GM12878 (cell line): Measurements from ENCODE around the gene MAML2. TPM values are rescaled to one million over a fixed set of nuclear protein-coding genes. Genes with fewer than 3 reads are reported as not detected.

ENCODE experiments used
- CHD2 ChIP-seq: IDR thresholded peaks from 2 replicates; pipeline ENCODE4 v1.6.1; 2011; ENCODE audit warnings: low read depth, low read length, improper control_type of control experiment, borderline replicate concordance
- FOS ChIP-seq: IDR thresholded peaks from 3 replicates; pipeline ENCODE4 v1.6.1; 2011; ENCODE audit warnings: borderline replicate concordance; ENCODE audit not compliant: insufficient read length; ENCODE audit errors: extremely low read depth
- HDGF ChIP-seq: fragments of 450-650 bp; IDR thresholded peaks from 2 replicates; pipeline ENCODE4 v1.6.1; 2016; ENCODE audit warnings: antibody characterized with exemption
- IRF5 ChIP-seq: fragments of 450-650 bp; IDR thresholded peaks from 2 replicates; pipeline ENCODE4 v1.6.1; 2017; ENCODE audit warnings: borderline replicate concordance
- MXI1 ChIP-seq: fragments of 150-350 bp; IDR thresholded peaks from 2 replicates; pipeline ENCODE4 v1.6.1; 2011; ENCODE audit warnings: low read depth, mild to moderate bottlenecking, inconsistent platforms, low read length, improper control_type of control experiment
- NFXL1 ChIP-seq: fragments of 450-650 bp; IDR thresholded peaks from 2 replicates; pipeline ENCODE4 v1.6.1; 2017; ENCODE audit warnings: antibody characterized with exemption, mild to moderate bottlenecking, borderline replicate concordance
- NKRF ChIP-seq: fragments of 450-650 bp; conservative IDR thresholded peaks from 2 replicates; pipeline ENCODE4 v1.6.1; 2017; ENCODE audit warnings: mild to moderate bottlenecking, moderate library complexity
- REST ChIP-seq: IDR thresholded peaks from 2 replicates; pipeline ENCODE4 v1.6.1; 2012; ENCODE audit warnings: mild to moderate bottlenecking, low read depth, low read length
- ZNF24 ChIP-seq: fragments of 450-650 bp; IDR thresholded peaks from 2 replicates; pipeline ENCODE4 v1.6.1; 2017; ENCODE audit warnings: antibody characterized with exemption, mild to moderate bottlenecking
- ZSCAN29 ChIP-seq: fragments of 450-650 bp; IDR thresholded peaks from 2 replicates; pipeline ENCODE4 v1.6.1; 2017; ENCODE audit warnings: mild to moderate bottlenecking, moderate library complexity
- polyA plus RNA-seq, 11 experiments: library from polyadenylated mRNA; depleted of rRNA in 4 of 11; unstranded in 6 of 11; stranded (reverse) in 5 of 11; fragments of >200 nt; fragmentation: Nextera tagmentation in 4 of 11; fragmentation: Illumina TruSeq in 1 of 11; extraction: Ambion mirVana in 4 of 11; extraction: Trizol in 1 of 11; gene quantifications; 1 replicate in 1 of 11; 2 replicates in 10 of 11; pipeline versions ENCODE4 v1.2.1 to v1.2.3, GENCODE V29; 2011 to 2016; ENCODE audit warnings: inconsistent platforms in 2 of 11, missing spikeins in 2 of 11, low read depth in 1 of 11
- total RNA-seq, 4 experiments: library from RNA; depleted of rRNA in 3 of 4; stranded (reverse); fragments of >200 nt in 3 of 4; fragmentation: Illumina TruSeq in 1 of 4; extraction: Trizol in 1 of 4; gene quantifications; 2 replicates each; pipeline versions ENCODE4 v1.2.1 to v1.2.3, GENCODE V29; 2013 to 2021
- TF ChIP-seq, protein P1 (sequence below): IDR thresholded peaks from 2 replicates; pipeline ENCODE4 v1.6.1; 2011; ENCODE audit warnings: mild to moderate bottlenecking, low read depth, low read length, moderate library complexity; ENCODE audit not compliant: insufficient replicate concordance
- TF ChIP-seq, protein P2 (sequence below): IDR thresholded peaks from 2 replicates; pipeline ENCODE4 v1.6.1; 2012; ENCODE audit warnings: improper control_type of control experiment, low read depth, low read length; ENCODE audit not compliant: insufficient replicate concordance
- TF ChIP-seq, protein P3 (sequence below): IDR thresholded peaks from 2 replicates; pipeline ENCODE4 v1.6.1; 2012; ENCODE audit warnings: low read depth, low read length, improper control_type of control experiment

The MAML2 gene
- total and polyA plus RNA-seq, 10 of the 15 experiments (the other 5 are each of a cell fraction or from before 2014, with no cell fraction given) = 2.5 to 15.1 (median 12.0) TPM

GRCh38 chr11:96338910-96339705 is 3.9 kb downstream of the MAML2 start (continued):
- TF ChIP-seq, protein P1, sequence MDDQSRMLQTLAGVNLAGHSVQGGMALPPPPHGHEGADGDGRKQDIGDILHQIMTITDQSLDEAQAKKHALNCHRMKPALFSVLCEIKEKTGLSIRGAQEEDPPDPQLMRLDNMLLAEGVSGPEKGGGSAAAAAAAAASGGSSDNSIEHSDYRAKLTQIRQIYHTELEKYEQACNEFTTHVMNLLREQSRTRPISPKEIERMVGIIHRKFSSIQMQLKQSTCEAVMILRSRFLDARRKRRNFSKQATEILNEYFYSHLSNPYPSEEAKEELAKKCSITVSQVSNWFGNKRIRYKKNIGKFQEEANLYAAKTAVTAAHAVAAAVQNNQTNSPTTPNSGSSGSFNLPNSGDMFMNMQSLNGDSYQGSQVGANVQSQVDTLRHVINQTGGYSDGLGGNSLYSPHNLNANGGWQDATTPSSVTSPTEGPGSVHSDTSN = no peak
- TF ChIP-seq FOS = no peak
- no peak for TF ChIP-seq NFXL1
- TF ChIP-seq HDGF = 0 out of 2 replicates have a peak, but pooled peaks have one; percentile 32
- TF ChIP-seq, protein P2, sequence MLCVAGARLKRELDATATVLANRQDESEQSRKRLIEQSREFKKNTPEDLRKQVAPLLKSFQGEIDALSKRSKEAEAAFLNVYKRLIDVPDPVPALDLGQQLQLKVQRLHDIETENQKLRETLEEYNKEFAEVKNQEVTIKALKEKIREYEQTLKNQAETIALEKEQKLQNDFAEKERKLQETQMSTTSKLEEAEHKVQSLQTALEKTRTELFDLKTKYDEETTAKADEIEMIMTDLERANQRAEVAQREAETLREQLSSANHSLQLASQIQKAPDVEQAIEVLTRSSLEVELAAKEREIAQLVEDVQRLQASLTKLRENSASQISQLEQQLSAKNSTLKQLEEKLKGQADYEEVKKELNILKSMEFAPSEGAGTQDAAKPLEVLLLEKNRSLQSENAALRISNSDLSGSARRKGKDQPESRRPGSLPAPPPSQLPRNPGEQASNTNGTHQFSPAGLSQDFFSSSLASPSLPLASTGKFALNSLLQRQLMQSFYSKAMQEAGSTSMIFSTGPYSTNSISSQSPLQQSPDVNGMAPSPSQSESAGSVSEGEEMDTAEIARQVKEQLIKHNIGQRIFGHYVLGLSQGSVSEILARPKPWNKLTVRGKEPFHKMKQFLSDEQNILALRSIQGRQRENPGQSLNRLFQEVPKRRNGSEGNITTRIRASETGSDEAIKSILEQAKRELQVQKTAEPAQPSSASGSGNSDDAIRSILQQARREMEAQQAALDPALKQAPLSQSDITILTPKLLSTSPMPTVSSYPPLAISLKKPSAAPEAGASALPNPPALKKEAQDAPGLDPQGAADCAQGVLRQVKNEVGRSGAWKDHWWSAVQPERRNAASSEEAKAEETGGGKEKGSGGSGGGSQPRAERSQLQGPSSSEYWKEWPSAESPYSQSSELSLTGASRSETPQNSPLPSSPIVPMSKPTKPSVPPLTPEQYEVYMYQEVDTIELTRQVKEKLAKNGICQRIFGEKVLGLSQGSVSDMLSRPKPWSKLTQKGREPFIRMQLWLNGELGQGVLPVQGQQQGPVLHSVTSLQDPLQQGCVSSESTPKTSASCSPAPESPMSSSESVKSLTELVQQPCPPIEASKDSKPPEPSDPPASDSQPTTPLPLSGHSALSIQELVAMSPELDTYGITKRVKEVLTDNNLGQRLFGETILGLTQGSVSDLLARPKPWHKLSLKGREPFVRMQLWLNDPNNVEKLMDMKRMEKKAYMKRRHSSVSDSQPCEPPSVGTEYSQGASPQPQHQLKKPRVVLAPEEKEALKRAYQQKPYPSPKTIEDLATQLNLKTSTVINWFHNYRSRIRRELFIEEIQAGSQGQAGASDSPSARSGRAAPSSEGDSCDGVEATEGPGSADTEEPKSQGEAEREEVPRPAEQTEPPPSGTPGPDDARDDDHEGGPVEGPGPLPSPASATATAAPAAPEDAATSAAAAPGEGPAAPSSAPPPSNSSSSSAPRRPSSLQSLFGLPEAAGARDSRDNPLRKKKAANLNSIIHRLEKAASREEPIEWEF = no peak
- TF ChIP-seq, protein P3, sequence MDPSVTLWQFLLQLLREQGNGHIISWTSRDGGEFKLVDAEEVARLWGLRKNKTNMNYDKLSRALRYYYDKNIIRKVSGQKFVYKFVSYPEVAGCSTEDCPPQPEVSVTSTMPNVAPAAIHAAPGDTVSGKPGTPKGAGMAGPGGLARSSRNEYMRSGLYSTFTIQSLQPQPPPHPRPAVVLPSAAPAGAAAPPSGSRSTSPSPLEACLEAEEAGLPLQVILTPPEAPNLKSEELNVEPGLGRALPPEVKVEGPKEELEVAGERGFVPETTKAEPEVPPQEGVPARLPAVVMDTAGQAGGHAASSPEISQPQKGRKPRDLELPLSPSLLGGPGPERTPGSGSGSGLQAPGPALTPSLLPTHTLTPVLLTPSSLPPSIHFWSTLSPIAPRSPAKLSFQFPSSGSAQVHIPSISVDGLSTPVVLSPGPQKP = no peak
- no peak for TF ChIP-seq REST
- TF ChIP-seq ZNF24 = no peak
- TF ChIP-seq IRF5 = no peak
- no peak for TF ChIP-seq ZSCAN29
- TF ChIP-seq NKRF = 0 out of 2 replicates have a peak, but pooled peaks have one; percentile 15
- TF ChIP-seq CHD2 = no peak
- peak; percentile 60; the same call in 1 of the 2 replicates for TF ChIP-seq MXI1
